Gastrocnemius medialis (tissue), 4 donors: ENCODE data around the gene CMTM6. TPM values are rescaled to one million over a fixed set of nuclear protein-coding genes. Genes with fewer than 3 reads are reported as not detected.

Source experiments
- ATAC-seq, 2 donors: fragments of 150-250 bp; one replicate each; pipeline ENCODE4 v1.9.1; 2016
- DNase-seq, 2 donors: peaks; one replicate each; pipeline ENCODE4 v3.0.0-alpha.2; 2019
- H3K27ac ChIP-seq, 4 donors: fragments of 200-600 bp; sonication (generic); 1 replicate in 1 of 4; 2 replicates in 3 of 4; pipeline ENCODE4 v1.5.1; 2016 to 2018; ENCODE audit warnings: mild to moderate bottlenecking in 2 of 4, moderate library complexity in 1 of 4
- H3K27me3 ChIP-seq, 3 donors: fragments of 200-600 bp; sonication (generic) in 2 of 3; 1 replicate in 1 of 3; 2 replicates in 2 of 3; pipeline versions ENCODE4 v1.5.1 to v1.6.0; 2016 to 2019; ENCODE audit warnings: mild to moderate bottlenecking in 1 of 3, moderate library complexity in 1 of 3
- H3K36me3 ChIP-seq, 2 donors: fragments of 200-600 bp; sonication (generic) in 1 of 2; one replicate each; pipeline ENCODE4 v1.5.1; 2017 to 2018
- H3K4me1 ChIP-seq, 2 donors: fragments of 200-600 bp; sonication (generic) in 1 of 2; one replicate each; pipeline ENCODE4 v1.5.1; 2016 to 2017; ENCODE audit warnings: mild to moderate bottlenecking in 2 of 2
- H3K4me3 ChIP-seq, 4 donors: fragments of 200-600 bp; sonication (generic) in 3 of 4; 1 replicate in 1 of 4; 2 replicates in 3 of 4; pipeline ENCODE4 v1.5.1; 2016 to 2019; ENCODE audit warnings: mild to moderate bottlenecking in 2 of 4
- H3K9me3 ChIP-seq, 3 donors: fragments of 200-600 bp; sonication (generic) in 2 of 3; 1 replicate in 1 of 3; 2 replicates in 2 of 3; pipeline ENCODE4 v1.5.1; 2016 to 2019
- POLR2A ChIP-seq, 2 donors: fragments of 450-650 bp; IDR thresholded peaks; one replicate each; pipeline ENCODE4 v1.6.1; 2017; ENCODE audit warnings: antibody characterized with exemption in 2 of 2, mild to moderate bottlenecking in 2 of 2, moderate library complexity in 2 of 2
- in situ Hi-C, 4 donors: fragments of 200-750 bp; cut with MboI; loops; one replicate each; pipeline versions ENCODE4 v1.15.0 to v1.8.0; 2017; ENCODE audit warnings: low sequenced_read_pairs in 4 of 4
- intact Hi-C: fragments of 100-400 bp; cut with DNase I; formaldehyde crosslinking; loops from one replicate; pipeline ENCODE4 v1.15.1; 2023; ENCODE audit warnings: low total_unique reads
- total RNA-seq, 4 donors: library from RNA; depleted of rRNA; stranded (reverse); fragments of >200 nt; gene quantifications; one replicate each; pipeline versions ENCODE4 v1.1.0 to v1.2.3, GENCODE V29; 2016
- TF ChIP-seq, protein P1 (sequence below), 5 experiments: fragments of 450-650 bp in 3 of 5; fragments of 200-600 bp in 2 of 5; sonication (generic) in 2 of 5; IDR thresholded peaks in 4 of 5; conservative IDR thresholded peaks in 1 of 5; 1 replicate in 4 of 5; 2 replicates in 1 of 5; pipeline ENCODE4 v1.5.1; 2016 to 2019; ENCODE audit warnings: antibody characterized with exemption in 5 of 5, mild to moderate bottlenecking in 3 of 5, moderate library complexity in 3 of 5

CMTM6 gene
- total RNA-seq, 4 donors from 2014 or later: 3.7 to 8.8 (median 7.3) TPM

DNA sequence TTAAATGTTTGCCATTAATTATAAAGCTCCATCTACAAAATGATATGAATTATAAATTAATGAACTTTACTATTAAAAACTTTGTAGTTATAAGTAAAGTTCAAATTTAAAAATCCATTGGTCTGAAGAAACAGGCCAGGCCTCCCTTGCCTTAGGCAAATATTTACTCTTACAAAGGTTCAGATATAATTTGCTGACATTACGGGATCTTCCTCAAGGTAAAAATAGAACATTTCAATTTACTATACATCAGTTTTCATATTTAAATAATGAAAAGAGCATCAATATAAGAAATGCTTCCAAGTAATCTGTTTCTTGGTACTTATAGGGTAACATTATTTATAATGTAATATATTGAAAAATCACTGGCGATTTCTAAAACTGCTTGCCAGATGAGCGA is 3.7 kb downstream of the CMTM6 start:
- in situ Hi-C loops: no loop called here
- H3K4me3 ChIP-seq: no peak overlapping the region
- no peaks in the 10 kb centered on the region for H3K36me3 ChIP-seq
- peaks cover 16 to 17% of the 10 kb centered on the region in 2 donors for H3K4me1 ChIP-seq
- no peak overlapping the region for H3K27ac ChIP-seq
- ATAC-seq: no peak
- DNase-seq: no peak
- intact Hi-C loops: no loop called here
- H3K9me3 ChIP-seq: no peaks in the 10 kb centered on the region
- TF ChIP-seq, protein P1, sequence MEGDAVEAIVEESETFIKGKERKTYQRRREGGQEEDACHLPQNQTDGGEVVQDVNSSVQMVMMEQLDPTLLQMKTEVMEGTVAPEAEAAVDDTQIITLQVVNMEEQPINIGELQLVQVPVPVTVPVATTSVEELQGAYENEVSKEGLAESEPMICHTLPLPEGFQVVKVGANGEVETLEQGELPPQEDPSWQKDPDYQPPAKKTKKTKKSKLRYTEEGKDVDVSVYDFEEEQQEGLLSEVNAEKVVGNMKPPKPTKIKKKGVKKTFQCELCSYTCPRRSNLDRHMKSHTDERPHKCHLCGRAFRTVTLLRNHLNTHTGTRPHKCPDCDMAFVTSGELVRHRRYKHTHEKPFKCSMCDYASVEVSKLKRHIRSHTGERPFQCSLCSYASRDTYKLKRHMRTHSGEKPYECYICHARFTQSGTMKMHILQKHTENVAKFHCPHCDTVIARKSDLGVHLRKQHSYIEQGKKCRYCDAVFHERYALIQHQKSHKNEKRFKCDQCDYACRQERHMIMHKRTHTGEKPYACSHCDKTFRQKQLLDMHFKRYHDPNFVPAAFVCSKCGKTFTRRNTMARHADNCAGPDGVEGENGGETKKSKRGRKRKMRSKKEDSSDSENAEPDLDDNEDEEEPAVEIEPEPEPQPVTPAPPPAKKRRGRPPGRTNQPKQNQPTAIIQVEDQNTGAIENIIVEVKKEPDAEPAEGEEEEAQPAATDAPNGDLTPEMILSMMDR (IDR thresholded peaks at IDR 0.05 in 4 of 5, conservative IDR thresholded peaks at IDR 0.05 in 1 of 5): no peak
- TF ChIP-seq POLR2A (IDR thresholded peaks at IDR 0.05): no peak
- no peaks in the 10 kb centered on the region for H3K27me3 ChIP-seq

DNA sequence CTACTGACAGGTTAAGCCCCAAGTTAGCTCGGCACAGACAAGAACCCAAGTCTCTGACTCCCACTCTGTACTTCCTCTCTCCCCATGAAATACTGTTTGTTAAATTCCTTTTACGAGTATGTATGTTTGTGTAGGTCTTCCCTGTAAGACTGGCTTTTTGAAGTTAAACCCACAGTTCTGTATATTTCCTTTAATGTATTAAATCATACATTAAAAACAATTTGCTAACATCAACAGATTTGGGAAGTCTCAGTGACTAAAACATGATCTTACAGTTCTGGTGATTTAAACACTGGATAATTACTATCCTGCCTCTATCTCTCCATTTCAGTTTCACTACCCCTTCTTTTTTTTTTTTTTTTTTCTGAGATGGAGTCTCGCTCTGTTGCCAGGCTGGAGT is 4.4 kb downstream of the CMTM6 start:
- intact Hi-C loops (no loop called here), in situ Hi-C loops (no loop called here)
- no peak for DNase-seq
- no peaks in the 10 kb centered on the region for H3K36me3 ChIP-seq
- H3K27ac ChIP-seq: no peak overlapping the region
- H3K27me3 ChIP-seq: no peaks in the 10 kb centered on the region
- H3K9me3 ChIP-seq: no peaks in the 10 kb centered on the region
- ATAC-seq: no peak
- no peak overlapping the region for H3K4me3 ChIP-seq
- no peak for TF ChIP-seq POLR2A (IDR thresholded peaks at IDR 0.05)
- TF ChIP-seq, protein P1 (IDR thresholded peaks at IDR 0.05 in 4 of 5, conservative IDR thresholded peaks at IDR 0.05 in 1 of 5): no peak
- H3K4me1 ChIP-seq: peaks cover 16 to 17% of the 10 kb centered on the region in 2 donors

DNA sequence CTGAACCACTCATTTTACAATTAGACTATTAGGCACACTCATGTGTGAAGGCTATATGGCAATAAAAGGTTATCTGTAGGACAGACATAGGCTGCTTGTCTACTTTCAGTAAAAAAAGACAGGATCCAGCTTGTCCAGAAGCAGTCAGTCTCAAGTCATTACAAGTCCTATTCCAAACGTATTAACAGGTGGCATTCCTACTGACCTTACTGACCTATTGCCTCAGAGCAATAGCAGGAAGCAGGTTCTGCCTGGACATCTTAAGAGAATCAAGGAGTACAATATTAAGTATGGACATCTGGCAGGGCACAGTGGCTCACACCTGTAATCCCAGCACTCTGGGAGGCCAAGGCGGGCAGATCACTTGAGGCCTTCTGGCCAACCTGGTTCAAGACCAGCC is 7.0 kb downstream of the CMTM6 start:
- Histone ChIP-seq H3K27me3 (no peaks in the 10 kb centered on the region), H3K27ac (no peak overlapping the region), H3K4me3 (no peak overlapping the region), H3K9me3 (no peaks in the 10 kb centered on the region), H3K4me1 (peaks cover 2 to 7% of the 10 kb centered on the region in 2 donors), H3K36me3 (no peaks in the 10 kb centered on the region)
- DNase-seq: no peak
- intact Hi-C loops (no loop called here), in situ Hi-C loops (no loop called here)
- no peak for ATAC-seq
- TF ChIP-seq, protein P1 (IDR thresholded peaks at IDR 0.05 in 4 of 5, conservative IDR thresholded peaks at IDR 0.05 in 1 of 5): no peak
- no peak for TF ChIP-seq POLR2A (IDR thresholded peaks at IDR 0.05)

DNA sequence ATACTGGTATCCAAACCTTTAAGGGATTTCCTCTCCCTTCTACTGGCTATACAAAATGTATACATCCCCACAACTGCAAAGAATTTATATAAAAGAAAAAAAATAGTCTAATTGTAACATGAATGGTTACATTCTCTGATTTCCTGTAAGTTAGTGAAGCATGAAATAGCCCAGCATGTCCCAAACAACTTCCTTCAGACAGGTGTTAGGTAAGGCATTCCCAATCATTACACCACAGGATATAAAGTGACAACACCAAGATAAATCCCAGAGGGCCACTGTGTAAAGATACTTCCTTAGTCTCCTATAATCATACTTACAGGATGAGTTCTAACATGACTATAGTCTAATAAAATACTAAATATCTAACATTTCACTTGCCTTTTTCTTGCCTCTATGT is 7.6 kb downstream of the CMTM6 start:
- H3K27me3 ChIP-seq: no peaks in the 10 kb centered on the region
- in situ Hi-C loops: no loop called here
- no peak overlapping the region for H3K4me3 ChIP-seq
- no peaks in the 10 kb centered on the region for H3K9me3 ChIP-seq
- DNase-seq: no peak
- no peak overlapping the region for H3K27ac ChIP-seq
- no peak for ATAC-seq
- no peaks in the 10 kb centered on the region for H3K36me3 ChIP-seq
- TF ChIP-seq POLR2A (IDR thresholded peaks at IDR 0.05): no peak
- TF ChIP-seq, protein P1 (IDR thresholded peaks at IDR 0.05 in 4 of 5, conservative IDR thresholded peaks at IDR 0.05 in 1 of 5): no peak
- intact Hi-C loops: no loop called here
- peaks cover 2 to 7% of the 10 kb centered on the region in 2 donors for H3K4me1 ChIP-seq
